HG02759 (cell line): ENCODE data around the gene CLEC20A.

Source experiments
- ATAC-seq: cut with Tn5 transposase; IDR thresholded peaks from one replicate; pipeline ENCODE4 v1.9.1; 2021; ENCODE audit warnings: mild to moderate bottlenecking, moderate library complexity; ENCODE audit not compliant: unreplicated experiment

The CLEC20A gene

GRCh38 chr1:178496410-178497135 is at the start of gene CLEC20A:
CLEC20A (minus strand) TSS chr1:178496964; CDS start chr1:178496939, 25 bp downstream.
- ATAC-seq: no peak

- ATAC-seq: no peak
Measured at GRCh38 chr1:178544531-178544930, 47.8 kb upstream of the CLEC20A start.

GRCh38 chr1:178543290-178543607 is 46.5 kb upstream of the CLEC20A start:
- ATAC-seq: peak; percentile 44

GRCh38 chr1:178542554-178543289 is 46.0 kb upstream of the CLEC20A start:
- ATAC-seq: peak; percentile 75

- ATAC-seq: peak; percentile 49
Measured at GRCh38 chr1:178541829-178542553, 45.2 kb upstream of the CLEC20A start.

- no peak for ATAC-seq
Measured at GRCh38 chr1:178541379-178541778, 44.6 kb upstream of the CLEC20A start.

GRCh38 chr1:178540646-178541045 is 43.9 kb upstream of the CLEC20A start:
- ATAC-seq: no peak

- ATAC-seq: no peak
Measured at GRCh38 chr1:178540204-178540603, 43.4 kb upstream of the CLEC20A start.

GRCh38 chr1:178539291-178539690 is 42.5 kb upstream of the CLEC20A start:
- ATAC-seq: no peak

- no peak for ATAC-seq
Measured at GRCh38 chr1:178538192-178538916, 41.6 kb upstream of the CLEC20A start.

GRCh38 chr1:178537382-178538090 is 40.8 kb upstream of the CLEC20A start:
- ATAC-seq: no peak

- ATAC-seq: no peak
Measured at GRCh38 chr1:178536844-178537371, 40.1 kb upstream of the CLEC20A start.

GRCh38 chr1:178536329-178536728 is 39.6 kb upstream of the CLEC20A start:
- ATAC-seq: no peak

- ATAC-seq: no peak
Measured at GRCh38 chr1:178534137-178534868, 37.5 kb upstream of the CLEC20A start.

- no peak for ATAC-seq
Measured at GRCh38 chr1:178533121-178533946, 36.6 kb upstream of the CLEC20A start.

- ATAC-seq: peak; percentile 89
Measured at GRCh38 chr1:178532392-178532791, 35.6 kb upstream of the CLEC20A start.

GRCh38 chr1:178531887-178532286 is 35.1 kb upstream of the CLEC20A start:
- ATAC-seq: peak; percentile 20

- ATAC-seq: no peak
Measured at GRCh38 chr1:178530502-178530901, 33.7 kb upstream of the CLEC20A start.

GRCh38 chr1:178530037-178530402 is 33.3 kb upstream of the CLEC20A start:
- ATAC-seq: no peak
